Activated CD8-positive, alpha-beta T cell treated with anti-CD3 and anti-CD28 coated beads for 36 hours (primary cell): ENCODE measurements around the gene TRAPPC12. TPM values are rescaled to one million over a fixed set of nuclear protein-coding genes. Genes with fewer than 3 reads are reported as not detected.

Source experiments
- ATAC-seq: fragments of 200-7000 bp; cut with Tn5 transposase; one replicate; pipeline ENCODE4 v1.10.0; 2021; ENCODE audit warnings: mild to moderate bottlenecking, moderate library complexity
- CTCF ChIA-PET: fragments of 350-600 bp; sonication (Branson Sonifier 250); formaldehyde crosslinking; loops from one replicate; lab custom pipeline; 2021; ENCODE audit warnings: antibody characterized with exemption; lab: Charles Lee
- POLR2A ChIA-PET: fragments of 350-600 bp; sonication (Branson Sonifier 250); formaldehyde crosslinking; loops from one replicate; lab custom pipeline; 2021; ENCODE audit warnings: antibody characterized with exemption; lab: Charles Lee
- DNase-seq: peaks from one replicate; pipeline ENCODE4 v3.0.0-alpha.2; 2020
- H3K27ac Mint-ChIP-seq: one replicate; pipeline ENCODE4 v1.8.0; 2021; ENCODE audit warnings: mild to moderate bottlenecking, mixed read lengths
- H3K27me3 Mint-ChIP-seq: one replicate; pipeline ENCODE4 v1.8.0; 2021; ENCODE audit warnings: mixed read lengths
- H3K36me3 Mint-ChIP-seq: one replicate; pipeline ENCODE4 v1.8.0; 2021; ENCODE audit warnings: low read depth, mixed read lengths
- H3K4me1 Mint-ChIP-seq: one replicate; pipeline ENCODE4 v1.8.0; 2021; ENCODE audit warnings: low read depth, mixed read lengths
- H3K4me3 Mint-ChIP-seq: one replicate; pipeline ENCODE4 v1.8.0; 2021; ENCODE audit warnings: mild to moderate bottlenecking, moderate library complexity, mixed read lengths
- H3K9me3 Mint-ChIP-seq: one replicate; pipeline ENCODE4 v1.8.0; 2021; ENCODE audit warnings: mixed read lengths
- intact Hi-C: fragments of 100-400 bp; cut with micrococcal nuclease; formaldehyde crosslinking; loops from one replicate; pipeline ENCODE4 v1.10.0; 2022
- total RNA-seq, 2 experiments: library from RNA; stranded (reverse); gene quantifications; one replicate each; pipeline ENCODE4 v1.2.3, GENCODE V29; 2021
- TF ChIP-seq, protein P1 (sequence below): fragments of 200-600 bp; IDR thresholded peaks from one replicate; pipeline ENCODE4 v1.8.0; 2022; ENCODE audit warnings: antibody characterized with exemption, mild to moderate bottlenecking

TRAPPC12 gene
- total RNA-seq, 2 experiments from 2014 or later = 52.9 to 65.3 TPM

DNA sequence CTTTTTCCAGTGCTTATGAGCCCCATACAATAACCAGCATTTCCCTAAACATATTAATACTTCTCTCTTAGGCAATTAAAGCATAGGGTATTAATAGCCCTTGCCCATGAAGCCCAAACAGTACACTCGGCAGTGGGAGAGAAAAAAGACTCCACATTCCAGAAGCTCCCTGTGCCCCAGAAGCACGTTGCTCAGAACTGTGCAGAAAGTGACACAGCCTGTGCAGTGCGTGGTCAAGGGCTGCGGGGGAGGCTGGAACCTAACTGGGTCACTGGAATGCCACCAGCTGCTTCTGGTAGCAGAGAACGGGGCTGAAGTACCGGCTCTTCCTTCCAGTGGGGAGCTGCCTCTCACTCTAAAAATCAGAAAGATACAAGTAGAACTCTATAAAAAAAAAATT, 34.6 kb upstream of the TRAPPC12 start:
- DNase-seq = no peak
- no peak overlapping the region for H3K4me3 Mint-ChIP-seq
- H3K27me3 Mint-ChIP-seq = no peaks in the 10 kb centered on the region
- CTCF ChIA-PET = no interaction called here
- no peaks in the 10 kb centered on the region for H3K9me3 Mint-ChIP-seq
- TF ChIP-seq, protein P1, sequence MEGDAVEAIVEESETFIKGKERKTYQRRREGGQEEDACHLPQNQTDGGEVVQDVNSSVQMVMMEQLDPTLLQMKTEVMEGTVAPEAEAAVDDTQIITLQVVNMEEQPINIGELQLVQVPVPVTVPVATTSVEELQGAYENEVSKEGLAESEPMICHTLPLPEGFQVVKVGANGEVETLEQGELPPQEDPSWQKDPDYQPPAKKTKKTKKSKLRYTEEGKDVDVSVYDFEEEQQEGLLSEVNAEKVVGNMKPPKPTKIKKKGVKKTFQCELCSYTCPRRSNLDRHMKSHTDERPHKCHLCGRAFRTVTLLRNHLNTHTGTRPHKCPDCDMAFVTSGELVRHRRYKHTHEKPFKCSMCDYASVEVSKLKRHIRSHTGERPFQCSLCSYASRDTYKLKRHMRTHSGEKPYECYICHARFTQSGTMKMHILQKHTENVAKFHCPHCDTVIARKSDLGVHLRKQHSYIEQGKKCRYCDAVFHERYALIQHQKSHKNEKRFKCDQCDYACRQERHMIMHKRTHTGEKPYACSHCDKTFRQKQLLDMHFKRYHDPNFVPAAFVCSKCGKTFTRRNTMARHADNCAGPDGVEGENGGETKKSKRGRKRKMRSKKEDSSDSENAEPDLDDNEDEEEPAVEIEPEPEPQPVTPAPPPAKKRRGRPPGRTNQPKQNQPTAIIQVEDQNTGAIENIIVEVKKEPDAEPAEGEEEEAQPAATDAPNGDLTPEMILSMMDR = no peak
- peaks cover 28% of the 10 kb centered on the region for H3K36me3 Mint-ChIP-seq
- no peak overlapping the region for H3K27ac Mint-ChIP-seq
- POLR2A ChIA-PET = no interaction called here
- intact Hi-C loops = no loop called here
- H3K4me1 Mint-ChIP-seq = peaks cover 2% of the 10 kb centered on the region
- no peak for ATAC-seq

DNA sequence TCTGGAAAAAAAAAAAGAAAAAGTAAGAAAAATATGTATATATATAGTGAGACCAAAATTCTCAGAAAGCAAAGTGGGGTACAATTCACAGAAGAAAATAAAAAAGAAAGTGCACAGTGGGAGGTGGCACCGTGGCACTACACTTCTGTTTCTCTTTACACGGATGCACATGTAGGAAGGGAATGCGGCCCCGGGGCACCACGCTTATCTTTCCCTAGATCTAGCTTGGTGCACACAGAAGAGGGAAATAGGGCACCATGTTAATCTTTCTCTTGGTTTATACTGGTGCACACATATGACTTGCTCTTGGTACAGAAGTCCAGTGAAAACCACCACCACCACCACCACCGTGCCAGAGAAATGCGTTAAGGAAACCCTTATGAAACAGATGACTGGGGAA, 33.9 kb upstream of the TRAPPC12 start:
- ChIA-PET POLR2A (no interaction called here), CTCF (no interaction called here)
- Mint-ChIP-seq H3K4me3 (no peak overlapping the region), H3K9me3 (peaks cover 5% of the 10 kb centered on the region), H3K4me1 (peaks cover 2% of the 10 kb centered on the region), H3K36me3 (peaks cover 34% of the 10 kb centered on the region), H3K27me3 (no peaks in the 10 kb centered on the region), H3K27ac (no peak overlapping the region)
- TF ChIP-seq, protein P1 = no peak
- DNase-seq (no peak), ATAC-seq (no peak)
- intact Hi-C loops = no loop called here

DNA sequence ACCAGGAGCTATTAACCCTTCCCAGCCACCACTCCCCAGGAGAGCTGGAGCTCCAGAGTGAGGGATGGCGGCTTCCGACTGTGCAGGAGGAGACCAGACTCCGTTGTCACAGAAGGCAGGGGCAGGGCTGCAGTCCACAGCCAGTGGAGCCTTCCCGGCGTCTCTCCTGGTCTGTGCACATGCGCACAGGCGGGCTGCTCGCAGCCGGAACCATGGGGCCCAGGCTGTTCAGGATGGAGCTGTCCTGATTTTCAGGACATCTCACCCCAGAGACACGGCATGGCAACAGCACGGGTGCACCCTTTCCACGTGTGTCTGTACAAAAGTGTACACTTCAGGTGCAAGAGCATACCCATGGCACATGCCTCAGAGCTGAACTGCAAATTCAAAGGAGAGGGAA, 30.7 kb upstream of the TRAPPC12 start:
- H3K4me1 Mint-ChIP-seq = no peaks in the 10 kb centered on the region
- no peak overlapping the region for H3K4me3 Mint-ChIP-seq
- peaks cover 57% of the 10 kb centered on the region for H3K36me3 Mint-ChIP-seq
- TF ChIP-seq, protein P1 = no peak
- intact Hi-C loops = no loop called here
- H3K9me3 Mint-ChIP-seq = peaks cover 12% of the 10 kb centered on the region
- DNase-seq (no peak), ATAC-seq (no peak)
- ChIA-PET POLR2A (no interaction called here), CTCF (no interaction called here)
- H3K27ac Mint-ChIP-seq = no peak overlapping the region
- no peaks in the 10 kb centered on the region for H3K27me3 Mint-ChIP-seq

DNA sequence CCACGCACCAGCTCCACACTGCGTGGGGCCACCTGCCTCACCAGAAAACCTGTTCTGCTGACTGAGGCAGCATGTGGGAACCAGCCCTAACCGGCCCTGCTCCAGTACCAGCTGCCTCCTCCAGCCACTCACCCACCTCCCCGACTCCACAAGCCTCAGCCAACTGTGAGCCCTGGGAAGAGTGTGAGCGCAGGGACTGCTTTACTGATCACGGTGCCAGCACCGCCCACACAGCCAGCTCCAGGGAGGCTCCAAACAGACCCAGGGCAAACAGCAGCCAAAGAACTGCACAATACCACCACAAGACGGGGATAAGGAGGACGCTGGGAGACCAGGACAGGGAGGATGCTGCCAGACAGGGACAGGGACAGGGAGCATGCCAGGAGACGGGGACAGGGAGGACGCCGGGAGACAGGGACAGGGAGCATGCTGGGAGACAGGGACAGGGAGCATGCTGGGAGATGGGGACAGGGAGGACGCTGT, 30.2 kb upstream of the TRAPPC12 start:
- ChIA-PET POLR2A (no interaction called here), CTCF (no interaction called here)
- peaks cover 14% of the 10 kb centered on the region for H3K9me3 Mint-ChIP-seq
- no peaks in the 10 kb centered on the region for H3K27me3 Mint-ChIP-seq
- no peak overlapping the region for H3K4me3 Mint-ChIP-seq
- no peak overlapping the region for H3K27ac Mint-ChIP-seq
- DNase-seq (no peak), ATAC-seq (no peak)
- peaks cover 62% of the 10 kb centered on the region for H3K36me3 Mint-ChIP-seq
- H3K4me1 Mint-ChIP-seq = no peaks in the 10 kb centered on the region
- intact Hi-C loops = no loop called here
- TF ChIP-seq, protein P1 = no peak

DNA sequence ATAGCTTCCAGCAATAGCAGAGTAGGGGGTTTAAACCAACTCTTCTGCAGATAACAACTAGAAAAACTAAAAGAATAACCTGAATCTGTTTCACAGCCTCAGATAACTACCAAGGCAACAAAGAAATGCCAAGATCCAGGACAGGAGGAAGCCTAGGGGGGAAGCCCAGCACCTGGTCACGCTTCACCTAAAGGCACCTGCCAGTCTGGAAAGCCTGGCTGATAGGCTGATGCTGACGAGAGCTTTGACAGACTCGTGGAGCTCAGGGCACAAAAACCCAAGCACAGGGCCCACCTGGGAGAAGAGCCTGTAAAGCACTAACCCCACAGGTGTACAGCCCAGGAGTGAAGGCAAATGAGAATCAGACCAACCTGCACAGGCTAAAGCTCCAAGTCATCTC, 24.5 kb upstream of the TRAPPC12 start:
- Mint-ChIP-seq H3K27me3 (no peaks in the 10 kb centered on the region), H3K36me3 (peaks cover 38% of the 10 kb centered on the region), H3K4me1 (peaks cover 15% of the 10 kb centered on the region), H3K9me3 (peaks cover 14% of the 10 kb centered on the region), H3K27ac (no peak overlapping the region), H3K4me3 (no peak overlapping the region)
- POLR2A ChIA-PET = no interaction called here
- CTCF ChIA-PET = no interaction called here
- intact Hi-C loops = no loop called here
- DNase-seq (no peak), ATAC-seq (no peak)
- TF ChIP-seq, protein P1 = no peak
